ENCODE results near the gene MPPED2.
"Not testable (repeated sequence)": the region's sequence is repeated elsewhere in the genome, so short reads cannot be mapped to it uniquely, and the experiment has no call there.

MPPED2 gene

GRCh38 chr11:30567120-30567519 is 19.0 kb downstream of the MPPED2 start:
- no peaks in the 10 kb centered on the region for H3K9me3 ChIP-seq
- H3K4me1 ChIP-seq = no peaks in the 10 kb centered on the region
- no peak for DNase-seq
- no peak overlapping the region for H3K4me3 ChIP-seq (ENCODE audit: low read depth, low read length)
- no peaks in the 10 kb centered on the region for H3K36me3 ChIP-seq
- TF ChIP-seq, protein P1, sequence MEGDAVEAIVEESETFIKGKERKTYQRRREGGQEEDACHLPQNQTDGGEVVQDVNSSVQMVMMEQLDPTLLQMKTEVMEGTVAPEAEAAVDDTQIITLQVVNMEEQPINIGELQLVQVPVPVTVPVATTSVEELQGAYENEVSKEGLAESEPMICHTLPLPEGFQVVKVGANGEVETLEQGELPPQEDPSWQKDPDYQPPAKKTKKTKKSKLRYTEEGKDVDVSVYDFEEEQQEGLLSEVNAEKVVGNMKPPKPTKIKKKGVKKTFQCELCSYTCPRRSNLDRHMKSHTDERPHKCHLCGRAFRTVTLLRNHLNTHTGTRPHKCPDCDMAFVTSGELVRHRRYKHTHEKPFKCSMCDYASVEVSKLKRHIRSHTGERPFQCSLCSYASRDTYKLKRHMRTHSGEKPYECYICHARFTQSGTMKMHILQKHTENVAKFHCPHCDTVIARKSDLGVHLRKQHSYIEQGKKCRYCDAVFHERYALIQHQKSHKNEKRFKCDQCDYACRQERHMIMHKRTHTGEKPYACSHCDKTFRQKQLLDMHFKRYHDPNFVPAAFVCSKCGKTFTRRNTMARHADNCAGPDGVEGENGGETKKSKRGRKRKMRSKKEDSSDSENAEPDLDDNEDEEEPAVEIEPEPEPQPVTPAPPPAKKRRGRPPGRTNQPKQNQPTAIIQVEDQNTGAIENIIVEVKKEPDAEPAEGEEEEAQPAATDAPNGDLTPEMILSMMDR (IDR thresholded peaks at IDR 0.05; ENCODE audit: low read depth, low read length) = no peak
- no peaks in the 10 kb centered on the region for H3K27me3 ChIP-seq

- DNase-seq = no peak
- Histone ChIP-seq H3K4me1 (no peaks in the 10 kb centered on the region), H3K27me3 (no peaks in the 10 kb centered on the region), H3K36me3 (no peaks in the 10 kb centered on the region), H3K9me3 (no peaks in the 10 kb centered on the region), H3K4me3 (ENCODE audit: low read depth, low read length) (no peak overlapping the region)
- TF ChIP-seq, protein P1 (IDR thresholded peaks at IDR 0.05; ENCODE audit: low read depth, low read length) = no peak
Observed at GRCh38 chr11:30566482-30566881, 19.7 kb downstream of the MPPED2 start.

DNA sequence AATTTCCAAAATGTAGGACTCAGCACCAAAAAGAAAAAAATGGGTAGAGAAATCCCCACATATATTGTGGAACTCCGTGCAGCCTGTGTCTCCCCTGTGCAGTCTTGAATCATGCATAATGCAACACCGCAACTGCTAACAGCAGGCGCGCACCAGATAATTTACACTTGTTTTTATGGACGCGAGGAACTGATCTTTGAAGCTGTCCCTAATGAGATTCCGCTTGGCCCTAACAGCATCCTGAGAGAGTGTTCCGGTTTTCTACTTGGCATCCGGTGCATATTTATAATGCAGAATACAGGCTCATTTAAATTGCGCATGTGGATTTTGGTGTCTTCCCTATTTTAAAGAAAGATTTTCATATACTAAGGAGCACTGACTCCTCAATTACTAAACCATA is 21.1 kb downstream of the MPPED2 start:
- Histone ChIP-seq H3K27me3 (no peaks in the 10 kb centered on the region), H3K4me1 (no peaks in the 10 kb centered on the region)
- no peak for DNase-seq

GRCh38 chr11:30561691-30562415 is 24.3 kb downstream of the MPPED2 start:
- no peak for DNase-seq
- Histone ChIP-seq H3K36me3 (no peaks in the 10 kb centered on the region), H3K4me3 (ENCODE audit: low read depth, low read length) (no peak overlapping the region), H3K4me1 (no peaks in the 10 kb centered on the region), H3K9me3 (no peaks in the 10 kb centered on the region), H3K27me3 (no peaks in the 10 kb centered on the region)
- TF ChIP-seq, protein P1 (IDR thresholded peaks at IDR 0.05; ENCODE audit: low read depth, low read length) = no peak

More for the DNA sequence above, 21.1 kb downstream of the MPPED2 start:
- TF ChIP-seq, protein P1 (IDR thresholded peaks at IDR 0.05; ENCODE audit: low read depth, low read length) = no peak
- H3K36me3 ChIP-seq = no peaks in the 10 kb centered on the region
- H3K4me3 ChIP-seq (ENCODE audit: low read depth, low read length) = no peak overlapping the region
- H3K9me3 ChIP-seq = no peaks in the 10 kb centered on the region

DNA sequence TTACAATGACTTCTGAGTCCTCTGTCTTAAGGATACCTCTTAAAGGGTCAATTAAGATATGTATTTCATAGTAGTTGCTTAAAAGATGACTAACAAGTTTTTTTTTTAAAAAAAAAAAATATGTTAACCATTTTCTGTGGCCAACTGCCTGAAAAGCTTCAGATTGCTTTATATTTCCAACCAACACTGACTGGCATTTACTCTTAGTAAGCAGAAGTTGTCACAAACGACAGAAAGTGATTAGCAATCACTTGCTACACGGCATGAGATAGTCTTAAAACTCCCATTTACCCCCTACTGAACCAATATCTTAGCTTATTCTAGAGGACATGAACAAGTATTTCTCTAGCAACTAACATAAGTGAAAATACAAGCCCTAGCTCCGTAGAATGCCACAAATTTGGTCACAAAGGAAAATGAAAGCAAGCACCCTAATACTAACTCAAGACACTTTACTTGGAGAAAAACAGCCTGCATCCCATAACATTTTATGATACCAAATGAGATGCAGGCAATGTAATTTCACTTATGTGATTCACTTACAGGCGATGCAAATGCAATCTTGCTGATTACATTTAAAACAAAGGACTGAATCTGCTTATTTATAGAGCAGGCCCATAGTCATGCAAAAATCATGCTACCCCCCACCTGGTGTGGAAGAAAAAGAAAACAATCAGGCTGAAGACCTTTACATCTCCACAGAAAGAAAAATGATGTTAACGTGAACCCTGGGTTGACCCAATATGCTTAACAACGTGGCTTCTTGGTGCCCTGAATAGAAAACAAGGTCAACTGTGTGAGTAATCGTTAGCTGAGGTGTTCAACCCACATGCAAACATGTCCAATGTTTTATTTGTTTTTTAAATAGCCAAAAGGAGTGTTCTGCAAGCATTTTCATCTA is 25.7 kb downstream of the MPPED2 start:
- no peaks in the 10 kb centered on the region for H3K27me3 ChIP-seq
- no peaks in the 10 kb centered on the region for H3K9me3 ChIP-seq
- DNase-seq = no peak
- no peaks in the 10 kb centered on the region for H3K4me1 ChIP-seq
- no peak overlapping the region for H3K4me3 ChIP-seq (ENCODE audit: low read depth, low read length)
- no peaks in the 10 kb centered on the region for H3K36me3 ChIP-seq
- TF ChIP-seq, protein P1 (IDR thresholded peaks at IDR 0.05; ENCODE audit: low read depth, low read length) = no peak

DNA sequence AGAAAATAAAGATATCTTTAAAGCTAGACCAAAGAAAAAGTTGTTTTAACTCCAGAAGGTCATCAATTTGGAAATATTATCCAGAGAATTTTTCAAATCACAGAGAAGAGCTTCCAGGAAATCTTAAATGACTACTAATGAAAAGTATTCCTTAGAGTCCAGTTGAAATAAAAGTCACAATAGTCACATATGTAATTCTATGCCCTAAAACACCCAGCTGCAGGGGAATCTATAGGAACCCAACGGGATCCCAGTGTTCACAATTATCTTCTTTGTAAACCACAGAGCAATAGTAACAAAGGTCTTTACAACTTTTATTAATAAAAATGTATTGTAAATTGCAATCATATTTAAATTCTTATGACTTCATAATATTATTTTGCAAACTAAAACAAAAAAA is 27.1 kb downstream of the MPPED2 start:
- H3K36me3 ChIP-seq = no peaks in the 10 kb centered on the region
- no peaks in the 10 kb centered on the region for H3K9me3 ChIP-seq
- DNase-seq = no peak
- H3K27me3 ChIP-seq = no peaks in the 10 kb centered on the region
- no peaks in the 10 kb centered on the region for H3K4me1 ChIP-seq
- no peak overlapping the region for H3K4me3 ChIP-seq (ENCODE audit: low read depth, low read length)
- TF ChIP-seq, protein P1 (IDR thresholded peaks at IDR 0.05; ENCODE audit: low read depth, low read length) = no peak

DNA sequence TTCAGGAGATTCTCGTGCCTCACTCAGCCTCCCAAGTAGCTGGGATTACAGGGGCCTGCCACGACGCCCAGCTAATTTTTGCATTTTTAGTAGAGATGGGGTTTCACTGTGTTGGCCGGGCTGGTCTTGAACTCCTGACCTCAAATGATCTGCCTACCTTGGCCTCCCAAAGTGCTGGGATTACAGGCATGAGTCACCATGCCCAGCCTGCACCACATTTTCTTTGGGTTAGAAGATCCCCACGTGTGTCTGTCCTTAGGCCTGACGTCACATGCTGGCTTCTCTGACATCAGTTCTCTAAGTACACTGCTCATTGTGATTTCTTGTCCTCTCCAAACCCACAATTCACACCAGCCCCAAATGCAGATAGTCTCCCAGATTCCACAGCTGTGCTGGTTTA is 31.6 kb downstream of the MPPED2 start:
- H3K36me3 ChIP-seq; DNase-seq; H3K27me3 ChIP-seq; H3K9me3 ChIP-seq; H3K4me1 ChIP-seq; H3K4me3 ChIP-seq (ENCODE audit: low read depth, low read length): not testable (repeated sequence)

Measured in BE2C (cell line).